Activated CD4-positive, alpha-beta memory T cell treated with anti-CD3 and anti-CD28 coated beads for 36 hours (primary cell): ENCODE results near the gene CTNND2. TPM values are rescaled to one million over a fixed set of nuclear protein-coding genes. Genes with fewer than 3 reads are reported as not detected.
"Not testable (repeated sequence)": the region's sequence is repeated elsewhere in the genome, so short reads cannot be mapped to it uniquely, and the experiment has no call there.

Experiments
- CTCF ChIA-PET: fragments of 350-600 bp; sonication (Branson Sonifier 250); formaldehyde crosslinking; loops from one replicate; lab custom pipeline; 2021; ENCODE audit warnings: antibody characterized with exemption, inconsistent platforms; lab: Charles Lee
- POLR2A ChIA-PET: fragments of 350-600 bp; sonication (Branson Sonifier 250); formaldehyde crosslinking; loops from one replicate; lab custom pipeline; 2021; ENCODE audit warnings: antibody characterized with exemption; lab: Charles Lee
- DNase-seq: peaks from one replicate; pipeline ENCODE4 v3.0.0-alpha.2; 2020
- H3K27ac Mint-ChIP-seq: one replicate; pipeline ENCODE4 v1.8.0; 2021; ENCODE audit warnings: mixed read lengths
- H3K27me3 Mint-ChIP-seq: one replicate; pipeline ENCODE4 v1.8.0; 2021; ENCODE audit warnings: mixed read lengths
- H3K36me3 Mint-ChIP-seq: one replicate; pipeline ENCODE4 v1.8.0; 2021; ENCODE audit warnings: mixed read lengths
- H3K4me1 Mint-ChIP-seq: one replicate; pipeline ENCODE4 v1.8.0; 2021; ENCODE audit warnings: low read depth, mixed read lengths
- H3K4me3 Mint-ChIP-seq: one replicate; pipeline ENCODE4 v1.8.0; 2021; ENCODE audit warnings: mild to moderate bottlenecking, mixed read lengths
- H3K9me3 Mint-ChIP-seq: one replicate; pipeline ENCODE4 v1.8.0; 2021; ENCODE audit warnings: mixed read lengths
- intact Hi-C: fragments of 100-400 bp; cut with micrococcal nuclease; formaldehyde crosslinking; loops from one replicate; pipeline ENCODE4 v1.15.1; 2023
- total RNA-seq, 2 experiments: library from RNA; stranded (reverse); gene quantifications; one replicate each; pipeline ENCODE4 v1.2.3, GENCODE V29; 2021

The CTNND2 gene
- total RNA-seq, 2 experiments from 2014 or later = not detected

GRCh38 chr5:11432116-11432515, 472.1 kb downstream of the CTNND2 start:
- Mint-ChIP-seq H3K9me3 (no peaks in the 10 kb centered on the region), H3K27me3 (no peaks in the 10 kb centered on the region), H3K4me1 (no peaks in the 10 kb centered on the region), H3K36me3 (no peaks in the 10 kb centered on the region), H3K4me3 (no peak overlapping the region), H3K27ac (no peak overlapping the region)
- ChIA-PET POLR2A (no interaction called here), CTCF (no interaction called here)
- intact Hi-C loops = no loop called here
- no peak for DNase-seq

- DNase-seq = no peak
- H3K9me3 Mint-ChIP-seq = no peaks in the 10 kb centered on the region
- H3K36me3 Mint-ChIP-seq = no peaks in the 10 kb centered on the region
- intact Hi-C loops = no loop called here
- no peaks in the 10 kb centered on the region for H3K27me3 Mint-ChIP-seq
- POLR2A ChIA-PET = no interaction called here
- CTCF ChIA-PET = interaction anchor here (1.1 kb wide), 1 partner anchor 163 kb away, joined by 3 read pairs; no protein-coding TSS in a partner anchor
- H3K4me1 Mint-ChIP-seq = no peaks in the 10 kb centered on the region
- H3K4me3 Mint-ChIP-seq = no peak overlapping the region
- no peak overlapping the region for H3K27ac Mint-ChIP-seq
Observed at GRCh38 chr5:11429254-11429653, 475.0 kb downstream of the CTNND2 start.

DNA sequence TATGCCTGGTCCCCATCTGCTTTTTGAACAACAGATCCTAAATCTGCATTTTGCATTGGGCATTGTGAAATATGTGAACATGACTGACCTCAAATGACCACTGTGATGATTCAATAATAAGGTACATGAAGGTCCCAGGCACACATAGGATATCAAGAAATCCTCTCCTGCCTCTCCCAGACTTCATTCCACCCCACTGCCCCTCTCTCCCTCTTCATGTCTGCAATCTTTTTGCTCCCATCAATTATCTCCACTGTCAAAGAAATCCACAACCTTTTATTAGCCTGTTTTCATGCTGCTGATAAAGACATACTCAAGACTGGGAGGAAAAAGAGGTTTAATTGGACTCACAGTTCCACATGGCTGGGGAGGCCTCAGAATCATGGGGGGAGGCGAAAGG, 476.7 kb downstream of the CTNND2 start:
- POLR2A ChIA-PET = no interaction called here
- Mint-ChIP-seq H3K9me3 (no peaks in the 10 kb centered on the region), H3K4me1 (no peaks in the 10 kb centered on the region), H3K27ac (no peak overlapping the region), H3K27me3 (no peaks in the 10 kb centered on the region), H3K4me3 (no peak overlapping the region), H3K36me3 (no peaks in the 10 kb centered on the region)
- intact Hi-C loops = no loop called here
- no peak for DNase-seq
- CTCF ChIA-PET = no interaction called here

DNA sequence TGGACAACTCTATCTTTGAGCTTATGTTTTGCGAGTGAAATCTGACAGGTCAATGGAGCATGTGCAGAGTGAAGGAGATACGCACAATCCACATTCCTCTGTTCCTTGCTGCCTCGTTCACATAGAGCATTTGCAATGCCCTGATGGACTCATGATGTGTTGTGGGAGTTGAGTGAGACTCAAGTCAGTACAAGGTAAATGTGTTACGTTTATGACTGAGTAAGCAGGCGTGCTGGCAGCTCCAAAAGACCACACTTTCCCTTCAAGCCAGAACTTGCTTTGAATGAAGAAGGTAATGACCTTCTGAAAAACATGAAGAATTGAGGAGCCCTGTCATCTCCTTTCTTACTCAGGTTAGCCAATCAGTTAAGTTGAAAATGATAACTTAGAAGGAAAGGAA, 477.8 kb downstream of the CTNND2 start:
- intact Hi-C loops = no loop called here
- CTCF ChIA-PET = no interaction called here

DNA sequence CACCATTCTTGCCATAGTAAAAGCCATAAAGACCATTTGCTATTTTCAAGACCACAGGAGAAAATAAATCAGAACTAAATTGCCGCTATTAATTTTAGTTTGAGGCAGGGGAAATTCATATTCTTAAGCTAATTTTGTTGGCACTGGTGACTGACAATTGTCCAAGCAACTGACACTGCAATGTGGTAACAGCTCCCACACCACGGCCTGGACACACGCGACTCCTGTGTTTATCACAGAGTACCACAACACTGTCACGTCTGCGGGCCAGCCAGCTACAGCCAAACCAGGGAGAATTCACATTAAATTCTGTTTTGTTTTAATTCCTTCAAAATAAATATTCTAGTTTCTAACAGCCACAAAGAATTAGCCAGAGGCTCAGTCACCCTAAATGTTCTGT, 481.9 kb downstream of the CTNND2 start:
- no peak overlapping the region for H3K4me3 Mint-ChIP-seq
- no peaks in the 10 kb centered on the region for H3K4me1 Mint-ChIP-seq
- H3K36me3 Mint-ChIP-seq = no peaks in the 10 kb centered on the region
- ChIA-PET CTCF (no interaction called here), POLR2A (no interaction called here)
- peaks cover 3% of the 10 kb centered on the region for H3K27me3 Mint-ChIP-seq
- no peak overlapping the region for H3K27ac Mint-ChIP-seq
- intact Hi-C loops = no loop called here
- no peak for DNase-seq
- peaks cover 2% of the 10 kb centered on the region for H3K9me3 Mint-ChIP-seq

More for the DNA sequence above, 477.8 kb downstream of the CTNND2 start:
- no peaks in the 10 kb centered on the region for H3K36me3 Mint-ChIP-seq
- H3K4me3 Mint-ChIP-seq = no peak overlapping the region
- DNase-seq = no peak
- no peak overlapping the region for H3K27ac Mint-ChIP-seq
- H3K27me3 Mint-ChIP-seq = no peaks in the 10 kb centered on the region
- POLR2A ChIA-PET = no interaction called here
- H3K4me1 Mint-ChIP-seq = no peaks in the 10 kb centered on the region
- H3K9me3 Mint-ChIP-seq = no peaks in the 10 kb centered on the region

GRCh38 chr5:11420969-11421368, 483.3 kb downstream of the CTNND2 start:
- no peaks in the 10 kb centered on the region for H3K4me1 Mint-ChIP-seq
- no peak overlapping the region for H3K4me3 Mint-ChIP-seq
- H3K27ac Mint-ChIP-seq = no peak overlapping the region
- intact Hi-C loops = no loop called here
- peaks cover 3% of the 10 kb centered on the region for H3K27me3 Mint-ChIP-seq
- CTCF ChIA-PET = no interaction called here
- DNase-seq = no peak
- POLR2A ChIA-PET = no interaction called here
- peaks cover 5% of the 10 kb centered on the region for H3K9me3 Mint-ChIP-seq
- H3K36me3 Mint-ChIP-seq = no peaks in the 10 kb centered on the region

DNA sequence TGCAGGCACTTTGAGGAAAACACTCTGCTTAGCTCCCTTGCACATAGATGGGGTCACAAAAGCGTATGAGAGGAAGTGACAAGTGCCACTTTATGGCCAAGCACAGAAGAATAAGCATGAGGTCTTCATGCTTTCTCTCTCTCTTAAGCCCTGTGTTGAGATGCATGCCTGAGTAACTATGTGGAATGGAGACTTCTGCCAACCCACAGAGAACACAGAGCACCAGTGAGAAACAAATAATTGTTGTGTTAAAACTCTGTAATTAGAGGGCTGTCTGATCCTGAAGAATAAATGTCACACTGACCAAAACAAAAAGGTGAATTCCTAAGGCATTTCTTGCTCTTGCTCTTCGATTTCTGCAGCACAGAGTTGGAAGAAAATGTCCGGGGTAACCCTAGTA, 488.5 kb downstream of the CTNND2 start:
- CTCF ChIA-PET = interaction anchor here (0.6 kb wide), 1 partner anchor 59 kb away, joined by 3 read pairs; no protein-coding TSS in a partner anchor
- Mint-ChIP-seq H3K27me3 (peaks cover 3% of the 10 kb centered on the region), H3K4me1 (no peaks in the 10 kb centered on the region), H3K9me3 (peaks cover 13% of the 10 kb centered on the region), H3K36me3 (no peaks in the 10 kb centered on the region), H3K4me3 (no peak overlapping the region), H3K27ac (no peak overlapping the region)
- intact Hi-C loops = no loop called here
- no peak for DNase-seq
- POLR2A ChIA-PET = no interaction called here

GRCh38 chr5:11414732-11415131, 489.5 kb downstream of the CTNND2 start:
- CTCF ChIA-PET, POLR2A ChIA-PET, DNase-seq, H3K27me3 Mint-ChIP-seq, H3K4me1 Mint-ChIP-seq, H3K36me3 Mint-ChIP-seq, intact Hi-C loops, H3K4me3 Mint-ChIP-seq, H3K27ac Mint-ChIP-seq: not testable (repeated sequence)
- peaks cover 13% of the 10 kb centered on the region for H3K9me3 Mint-ChIP-seq

- POLR2A ChIA-PET = no interaction called here
- H3K4me1 Mint-ChIP-seq = no peaks in the 10 kb centered on the region
- CTCF ChIA-PET = no interaction called here
- no peak overlapping the region for H3K27ac Mint-ChIP-seq
- intact Hi-C loops = no loop called here
- no peaks in the 10 kb centered on the region for H3K36me3 Mint-ChIP-seq
- no peak overlapping the region for H3K4me3 Mint-ChIP-seq
- H3K9me3 Mint-ChIP-seq = peaks cover 8% of the 10 kb centered on the region
- DNase-seq = no peak
- no peaks in the 10 kb centered on the region for H3K27me3 Mint-ChIP-seq
Observed at GRCh38 chr5:11411621-11412020, 492.6 kb downstream of the CTNND2 start.

DNA sequence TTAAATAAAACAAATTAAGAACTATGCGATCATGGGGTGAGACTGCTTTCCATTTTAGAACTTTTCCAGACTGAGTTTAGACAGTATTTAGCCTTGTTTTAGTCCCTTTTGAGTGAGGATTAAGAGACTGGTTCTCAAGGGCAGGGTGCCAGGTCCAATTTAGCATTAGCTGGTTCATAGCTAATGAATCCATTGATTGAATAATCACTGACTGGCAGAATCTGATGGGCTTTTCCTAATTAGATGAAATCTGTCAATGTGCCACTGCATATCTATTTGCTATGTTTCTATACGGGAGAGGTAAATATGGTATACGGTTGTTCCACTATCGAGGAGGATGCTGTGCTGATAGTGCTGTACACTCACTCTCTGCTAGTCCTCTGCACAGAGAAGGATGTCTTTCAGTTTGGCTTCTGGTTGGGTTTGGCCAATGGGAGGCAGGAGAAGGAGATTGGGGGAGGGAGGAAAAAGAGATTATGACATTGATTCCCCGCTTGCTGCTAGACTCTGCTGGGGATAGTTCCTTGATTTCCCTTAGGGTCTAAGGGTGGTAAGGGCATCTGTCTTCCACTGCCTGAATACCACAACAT, 496.6 kb downstream of the CTNND2 start:
- POLR2A ChIA-PET = no interaction called here
- Mint-ChIP-seq H3K4me3 (no peak overlapping the region), H3K4me1 (no peaks in the 10 kb centered on the region)

GRCh38 chr5:11400316-11400715, 503.9 kb downstream of the CTNND2 start:
- intact Hi-C loops = no loop called here
- no peaks in the 10 kb centered on the region for H3K4me1 Mint-ChIP-seq
- CTCF ChIA-PET = no interaction called here
- DNase-seq = no peak
- H3K27me3 Mint-ChIP-seq = peaks cover 5% of the 10 kb centered on the region
- no peaks in the 10 kb centered on the region for H3K9me3 Mint-ChIP-seq
- POLR2A ChIA-PET = no interaction called here
- H3K27ac Mint-ChIP-seq = no peak overlapping the region
- no peaks in the 10 kb centered on the region for H3K36me3 Mint-ChIP-seq
- H3K4me3 Mint-ChIP-seq = no peak overlapping the region

More for the DNA sequence above, 496.6 kb downstream of the CTNND2 start:
- Mint-ChIP-seq H3K36me3 (no peaks in the 10 kb centered on the region), H3K27ac (no peak overlapping the region), H3K27me3 (no peaks in the 10 kb centered on the region), H3K9me3 (no peaks in the 10 kb centered on the region)
- no peak for DNase-seq
- intact Hi-C loops = no loop called here
- CTCF ChIA-PET = no interaction called here

DNA sequence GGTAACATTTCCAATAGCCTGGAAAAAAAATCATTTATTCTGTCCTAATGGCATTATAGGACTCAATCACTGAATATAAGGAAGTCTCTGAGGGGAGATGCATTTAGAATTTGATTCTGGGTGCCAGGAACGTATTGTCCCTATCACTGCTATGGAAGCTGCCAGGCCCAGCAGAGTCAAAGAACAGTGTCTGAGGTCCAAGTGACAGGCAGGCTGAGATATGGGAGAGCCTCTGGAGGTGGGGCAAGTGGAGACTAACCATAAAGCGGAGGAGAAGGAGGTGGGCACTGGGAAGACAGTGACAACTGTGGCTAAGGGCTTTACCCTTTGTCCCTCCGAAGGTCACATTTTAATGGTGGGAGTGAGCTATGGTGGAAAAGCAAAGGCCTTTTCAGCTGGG, 505.5 kb downstream of the CTNND2 start:
- DNase-seq = no peak
- ChIA-PET CTCF (no interaction called here), POLR2A (no interaction called here)
- Mint-ChIP-seq H3K27me3 (peaks cover 10% of the 10 kb centered on the region), H3K27ac (no peak overlapping the region), H3K9me3 (no peaks in the 10 kb centered on the region), H3K36me3 (no peaks in the 10 kb centered on the region), H3K4me1 (no peaks in the 10 kb centered on the region), H3K4me3 (no peak overlapping the region)
- intact Hi-C loops = no loop called here

GRCh38 chr5:11397549-11397948, 506.7 kb downstream of the CTNND2 start:
- ChIA-PET CTCF (no interaction called here), POLR2A (no interaction called here)
- no peaks in the 10 kb centered on the region for H3K36me3 Mint-ChIP-seq
- intact Hi-C loops = no loop called here
- H3K27me3 Mint-ChIP-seq = peaks cover 14% of the 10 kb centered on the region
- no peaks in the 10 kb centered on the region for H3K9me3 Mint-ChIP-seq
- no peak overlapping the region for H3K4me3 Mint-ChIP-seq
- no peak overlapping the region for H3K27ac Mint-ChIP-seq
- no peak for DNase-seq
- H3K4me1 Mint-ChIP-seq = no peaks in the 10 kb centered on the region
